NCI-H69 (cell line): ENCODE data around the gene CHST6.
"Not testable (repeated sequence)": the region's sequence is repeated elsewhere in the genome, so short reads cannot be mapped to it uniquely, and the experiment has no call there.

ENCODE experiments used
- DNase-seq: peaks from one replicate; lab custom pipeline; 2025; lab: John Stamatoyannopoulos, UW

CHST6 gene

GRCh38 chr16:75475420-75475847, 19.8 kb downstream of the CHST6 start:
- no peak for DNase-seq

GRCh38 chr16:75472908-75473877, 22.0 kb downstream of the CHST6 start:
- no peak for DNase-seq

GRCh38 chr16:75471723-75472633, 23.3 kb downstream of the CHST6 start:
- peak; percentile 63 for DNase-seq

GRCh38 chr16:75466760-75467159, 28.5 kb downstream of the CHST6 start:
- DNase-seq: no peak

GRCh38 chr16:75464122-75464918, 30.9 kb downstream of the CHST6 start, which contains the start of gene TMEM170A:
TSS of gene TMEM170A (minus strand) at chr16:75464689. CDS start at chr16:75464600, 89 bp downstream.
- DNase-seq: peak; percentile 96

- DNase-seq: peak; percentile 79
Measured at GRCh38 chr16:75463389-75464121, 31.7 kb downstream of the CHST6 start.

- no peak for DNase-seq
Measured at GRCh38 chr16:75462806-75463205, 32.4 kb downstream of the CHST6 start.

- peak; percentile 21 for DNase-seq
Measured at GRCh38 chr16:75461575-75461974, 33.7 kb downstream of the CHST6 start.

GRCh38 chr16:75460446-75460845, 34.8 kb downstream of the CHST6 start:
- DNase-seq: no peak

- DNase-seq: no peak
Measured at GRCh38 chr16:75459691-75460090, 35.5 kb downstream of the CHST6 start.

- DNase-seq: no peak
Measured at GRCh38 chr16:75458439-75458838, 36.8 kb downstream of the CHST6 start.

- peak; percentile 2 for DNase-seq
Measured at GRCh38 chr16:75458029-75458428, 37.2 kb downstream of the CHST6 start.

GRCh38 chr16:75457485-75458021, 37.7 kb downstream of the CHST6 start:
- no peak for DNase-seq

GRCh38 chr16:75456971-75457370, 38.3 kb downstream of the CHST6 start:
- no peak for DNase-seq

- DNase-seq: not testable (repeated sequence)
Measured at GRCh38 chr16:75456486-75456885, 38.8 kb downstream of the CHST6 start.

GRCh38 chr16:75455677-75456076, 39.6 kb downstream of the CHST6 start:
- no peak for DNase-seq

- DNase-seq: no peak
Measured at GRCh38 chr16:75452464-75453190, 42.6 kb downstream of the CHST6 start.

GRCh38 chr16:75446416-75446815, 48.8 kb downstream of the CHST6 start:
- no peak for DNase-seq

GRCh38 chr16:75445298-75445697, 49.9 kb downstream of the CHST6 start:
- no peak for DNase-seq

- DNase-seq: no peak
Measured at GRCh38 chr16:75443298-75443697, 51.9 kb downstream of the CHST6 start.
